ENCODE measurements around the gene SLC25A20. TPM values are rescaled to one million over a fixed set of nuclear protein-coding genes. Genes with fewer than 3 reads are reported as not detected.
A peak's percentile ranks its signal among the peaks of the same experiment; 100 is the strongest.

Gene SLC25A20
- total RNA-seq, 2 experiments from 2014 or later: 27.5 to 28.3 TPM

- H3K9me3 Mint-ChIP-seq: no peaks in the 10 kb centered on the region
- POLR2A ChIA-PET: no interaction called here
- H3K4me3 Mint-ChIP-seq: no peak overlapping the region
- no peak for DNase-seq
- H3K27me3 Mint-ChIP-seq: no peaks in the 10 kb centered on the region
- H3K27ac Mint-ChIP-seq: no peak overlapping the region
- H3K36me3 Mint-ChIP-seq: peaks cover 15% of the 10 kb centered on the region
- ATAC-seq (ENCODE audit: low read depth): no peak
- no peaks in the 10 kb centered on the region for H3K4me1 Mint-ChIP-seq
These were observed 17.0 kb downstream of the SLC25A20 start for GRCh38 chr3:48881652-48882114.

DNA sequence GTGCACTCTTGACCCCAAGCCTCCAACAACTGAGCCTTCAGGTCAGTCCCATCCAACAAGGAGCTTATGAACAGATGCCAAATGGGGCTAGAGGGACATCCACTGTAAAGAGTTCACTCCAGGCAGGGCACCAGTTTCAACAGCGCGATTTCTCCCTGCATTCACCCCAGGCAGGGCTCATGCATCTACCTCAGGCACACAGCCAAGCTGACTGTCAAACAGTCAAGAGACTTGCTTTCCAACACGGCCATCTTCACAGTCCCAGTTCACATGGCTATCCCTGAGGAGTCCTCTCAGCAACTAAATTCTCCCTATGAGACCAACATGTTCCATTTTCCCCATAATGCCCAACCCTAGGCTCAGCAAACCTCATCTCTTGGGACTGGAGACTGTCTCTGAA lies 17.7 kb downstream of the SLC25A20 start:
- POLR2A ChIA-PET: no interaction called here
- H3K27ac Mint-ChIP-seq: peak overlapping the region; percentile 15
- H3K4me1 Mint-ChIP-seq: no peaks in the 10 kb centered on the region
- ATAC-seq (ENCODE audit: low read depth) (no peak), DNase-seq (no peak)
- no peak overlapping the region for H3K4me3 Mint-ChIP-seq
- no peaks in the 10 kb centered on the region for H3K9me3 Mint-ChIP-seq
- no peaks in the 10 kb centered on the region for H3K27me3 Mint-ChIP-seq
- peaks cover 15% of the 10 kb centered on the region for H3K36me3 Mint-ChIP-seq

DNA sequence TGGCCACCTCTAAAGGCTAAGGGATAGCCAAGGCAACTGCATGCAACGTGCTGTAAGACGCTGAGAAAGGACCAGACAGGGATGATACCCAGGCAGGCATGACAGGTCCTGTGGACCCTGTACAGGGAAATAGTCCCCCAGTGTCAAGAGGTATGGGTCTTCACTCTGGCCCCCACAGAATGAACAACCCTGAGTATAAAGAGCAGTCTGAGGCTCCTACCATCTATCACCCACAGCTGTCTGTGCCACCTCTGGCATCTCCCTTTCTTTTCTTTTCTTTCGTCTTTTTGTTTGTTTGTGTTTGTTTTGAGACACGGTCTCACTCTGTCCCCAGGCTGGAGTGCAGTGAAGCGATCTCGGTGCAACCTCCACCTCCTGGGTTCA lies 18.7 kb downstream of the SLC25A20 start:
- POLR2A ChIA-PET: no interaction called here
- peaks cover 12% of the 10 kb centered on the region for H3K36me3 Mint-ChIP-seq
- DNase-seq (no peak), ATAC-seq (ENCODE audit: low read depth) (no peak)
- no peak overlapping the region for H3K4me3 Mint-ChIP-seq
- H3K27ac Mint-ChIP-seq: no peak overlapping the region
- no peaks in the 10 kb centered on the region for H3K4me1 Mint-ChIP-seq
- H3K9me3 Mint-ChIP-seq: no peaks in the 10 kb centered on the region
- no peaks in the 10 kb centered on the region for H3K27me3 Mint-ChIP-seq

GRCh38 chr3:48879307-48879993 lies 19.2 kb downstream of the SLC25A20 start:
- Mint-ChIP-seq H3K27me3 (no peaks in the 10 kb centered on the region), H3K36me3 (peaks cover 14% of the 10 kb centered on the region), H3K4me1 (no peaks in the 10 kb centered on the region), H3K4me3 (no peak overlapping the region), H3K9me3 (no peaks in the 10 kb centered on the region), H3K27ac (peak overlapping the region; percentile 57)
- POLR2A ChIA-PET: no interaction called here
- ATAC-seq (ENCODE audit: low read depth) (no peak), DNase-seq (no peak)

DNA sequence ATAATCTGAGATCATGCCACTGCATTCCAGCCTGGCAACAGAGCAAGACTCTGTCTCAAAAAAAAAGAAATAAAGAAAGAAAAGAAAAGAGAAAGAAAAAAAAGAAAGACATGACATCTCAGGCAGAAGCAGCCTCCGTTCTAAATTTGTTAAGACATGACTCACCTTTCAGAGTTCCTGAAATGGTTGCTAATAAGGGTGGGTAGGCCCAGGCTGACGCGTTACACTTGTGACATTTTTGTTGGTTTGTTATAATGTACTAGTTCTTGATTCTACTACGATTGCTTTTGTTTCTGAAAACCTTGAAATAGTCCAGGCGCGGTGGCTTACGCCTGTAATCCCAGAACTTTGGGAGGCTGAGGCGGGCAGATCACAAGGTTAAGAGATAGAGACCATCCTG lies 21.0 kb downstream of the SLC25A20 start:
- H3K4me1 Mint-ChIP-seq: no peaks in the 10 kb centered on the region
- ATAC-seq (ENCODE audit: low read depth) (no peak), DNase-seq (no peak)
- H3K27ac Mint-ChIP-seq: peak overlapping the region; percentile 30
- POLR2A ChIA-PET: no interaction called here
- H3K27me3 Mint-ChIP-seq: no peaks in the 10 kb centered on the region
- no peak overlapping the region for H3K4me3 Mint-ChIP-seq
- peaks cover 14% of the 10 kb centered on the region for H3K36me3 Mint-ChIP-seq
- no peaks in the 10 kb centered on the region for H3K9me3 Mint-ChIP-seq

- Mint-ChIP-seq H3K27ac (no peak overlapping the region), H3K36me3 (peaks cover 15% of the 10 kb centered on the region), H3K4me3 (no peak overlapping the region), H3K27me3 (no peaks in the 10 kb centered on the region), H3K9me3 (no peaks in the 10 kb centered on the region), H3K4me1 (peaks cover 2% of the 10 kb centered on the region)
- POLR2A ChIA-PET: interaction anchor here (1.0 kb wide), 1 partner anchor 16 kb away, joined by 5 read pairs; the partner anchor contains the start of gene PRKAR2A
- no peak for ATAC-seq (ENCODE audit: low read depth)
- no peak for DNase-seq
These were observed 35.6 kb downstream of the SLC25A20 start for GRCh38 chr3:48863122-48863521.

- POLR2A ChIA-PET: no interaction called here
- Mint-ChIP-seq H3K9me3 (no peaks in the 10 kb centered on the region), H3K36me3 (peaks cover 12% of the 10 kb centered on the region), H3K4me3 (no peak overlapping the region), H3K27ac (no peak overlapping the region), H3K4me1 (no peaks in the 10 kb centered on the region), H3K27me3 (no peaks in the 10 kb centered on the region)
- ATAC-seq (ENCODE audit: low read depth) (no peak), DNase-seq (no peak)
These were observed 39.5 kb downstream of the SLC25A20 start for GRCh38 chr3:48859206-48859605.

GRCh38 chr3:48858709-48859108 lies 40.0 kb downstream of the SLC25A20 start:
- POLR2A ChIA-PET: interaction anchor here (1.1 kb wide), 1 partner anchor 11 kb away, joined by 3 read pairs; the partner anchor contains the start of gene PRKAR2A
- Mint-ChIP-seq H3K4me1 (no peaks in the 10 kb centered on the region), H3K27ac (no peak overlapping the region), H3K9me3 (no peaks in the 10 kb centered on the region), H3K36me3 (peaks cover 16% of the 10 kb centered on the region), H3K27me3 (no peaks in the 10 kb centered on the region), H3K4me3 (no peak overlapping the region)
- DNase-seq (no peak), ATAC-seq (ENCODE audit: low read depth) (no peak)

DNA sequence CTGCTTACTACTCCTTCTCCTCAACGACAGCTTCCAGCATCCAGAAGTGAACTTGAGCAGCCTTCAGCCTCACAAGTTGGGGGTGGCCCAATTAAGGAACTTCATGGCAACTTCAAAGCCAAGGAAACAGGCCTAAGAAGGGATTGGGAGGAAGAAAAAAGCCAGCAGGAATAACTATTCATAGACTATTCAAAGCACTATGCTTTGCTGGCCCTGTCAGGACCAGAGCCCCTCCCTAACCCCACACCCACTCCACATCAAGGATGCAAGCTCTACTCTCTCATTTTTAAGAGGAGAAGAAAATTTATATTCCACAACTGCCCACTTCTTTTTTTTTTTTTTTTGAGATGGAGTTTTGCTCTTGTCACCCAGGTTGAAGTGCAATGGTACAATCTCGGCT lies 41.0 kb downstream of the SLC25A20 start:
- no peak overlapping the region for H3K27ac Mint-ChIP-seq
- no peaks in the 10 kb centered on the region for H3K27me3 Mint-ChIP-seq
- no peak for DNase-seq
- H3K4me1 Mint-ChIP-seq: no peaks in the 10 kb centered on the region
- no peaks in the 10 kb centered on the region for H3K9me3 Mint-ChIP-seq
- no peak overlapping the region for H3K4me3 Mint-ChIP-seq
- H3K36me3 Mint-ChIP-seq: peaks cover 16% of the 10 kb centered on the region
- POLR2A ChIA-PET: interaction anchor here (1.1 kb wide), 1 partner anchor 10 kb away, joined by 3 read pairs; the partner anchor contains the start of gene PRKAR2A
- ATAC-seq (ENCODE audit: low read depth): no peak

- Mint-ChIP-seq H3K27ac (peak overlapping the region; percentile 3), H3K4me3 (no peak overlapping the region), H3K4me1 (no peaks in the 10 kb centered on the region), H3K9me3 (no peaks in the 10 kb centered on the region), H3K27me3 (no peaks in the 10 kb centered on the region), H3K36me3 (peaks cover 13% of the 10 kb centered on the region)
- DNase-seq: no peak
- POLR2A ChIA-PET: interaction anchor here (0.6 to 1.0 kb wide), 3 partner anchors 9 to 132 kb away, joined by 3 to 5 read pairs (median 4); partner anchors contain the start of genes ARIH2 and PRKAR2A
- ATAC-seq (ENCODE audit: low read depth): no peak
These were observed 42.2 kb downstream of the SLC25A20 start for GRCh38 chr3:48856469-48856868.

- peaks cover 13% of the 10 kb centered on the region for H3K36me3 Mint-ChIP-seq
- ATAC-seq (ENCODE audit: low read depth) (no peak), DNase-seq (no peak)
- POLR2A ChIA-PET: interaction anchor here (0.6 to 1.0 kb wide), 3 partner anchors 8 to 133 kb away, joined by 3 to 5 read pairs (median 4); partner anchors contain the start of genes ARIH2 and PRKAR2A
- H3K4me1 Mint-ChIP-seq: no peaks in the 10 kb centered on the region
- H3K9me3 Mint-ChIP-seq: no peaks in the 10 kb centered on the region
- no peak overlapping the region for H3K4me3 Mint-ChIP-seq
- H3K27ac Mint-ChIP-seq: peak overlapping the region; percentile 3
- no peaks in the 10 kb centered on the region for H3K27me3 Mint-ChIP-seq
These were observed 42.8 kb downstream of the SLC25A20 start for GRCh38 chr3:48855681-48856447.

DNA sequence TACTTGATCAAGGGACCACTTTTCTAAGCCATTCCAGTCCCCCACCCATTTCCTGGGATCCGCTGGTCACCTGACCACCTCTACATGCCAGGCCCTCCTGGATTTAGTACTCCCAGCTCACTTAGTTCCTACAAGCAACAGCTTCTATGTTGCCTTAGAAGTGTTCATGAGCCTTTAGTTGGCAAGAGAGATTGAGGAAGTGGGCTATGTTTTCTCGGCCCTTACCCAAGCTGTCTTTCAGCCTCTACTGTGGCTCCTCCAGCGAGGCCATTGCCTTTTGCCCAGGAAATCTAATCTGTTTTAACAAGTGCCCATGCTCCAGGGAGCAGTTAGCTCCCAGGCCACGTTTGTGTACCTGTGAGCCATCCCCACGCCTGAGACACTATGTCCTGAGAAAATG lies 46.5 kb downstream of the SLC25A20 start:
- Mint-ChIP-seq H3K9me3 (no peaks in the 10 kb centered on the region), H3K36me3 (peaks cover 7% of the 10 kb centered on the region), H3K4me1 (peaks cover 6% of the 10 kb centered on the region), H3K27ac (no peak overlapping the region), H3K4me3 (no peak overlapping the region), H3K27me3 (no peaks in the 10 kb centered on the region)
- DNase-seq (peak; percentile 15), ATAC-seq (ENCODE audit: low read depth) (no peak)
- POLR2A ChIA-PET: no interaction called here

DNA sequence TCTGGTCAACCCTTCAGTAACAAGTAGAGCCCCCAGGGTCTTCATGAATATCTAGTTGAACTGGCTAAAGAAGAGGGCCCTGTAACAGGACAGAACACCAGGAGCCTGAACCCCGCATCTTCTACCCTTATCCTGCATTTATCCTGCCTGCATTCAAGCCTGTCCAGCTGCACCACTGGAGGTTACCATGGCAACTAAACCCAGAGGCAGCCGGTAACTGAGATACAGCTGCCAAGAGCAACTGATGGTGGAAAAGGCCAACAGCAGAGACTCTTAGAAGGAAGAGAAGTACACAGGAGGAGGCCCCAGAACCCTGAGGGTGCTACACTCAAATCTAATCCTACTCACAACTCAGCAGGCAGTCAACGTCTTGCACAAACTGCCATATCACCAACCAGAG lies 47.3 kb downstream of the SLC25A20 start:
- ATAC-seq (ENCODE audit: low read depth) (no peak), DNase-seq (peak; percentile 9)
- Mint-ChIP-seq H3K9me3 (no peaks in the 10 kb centered on the region), H3K4me1 (peaks cover 9% of the 10 kb centered on the region), H3K27ac (no peak overlapping the region), H3K27me3 (no peaks in the 10 kb centered on the region), H3K36me3 (peaks cover 7% of the 10 kb centered on the region), H3K4me3 (no peak overlapping the region)
- POLR2A ChIA-PET: no interaction called here

Measured in activated naive CD8-positive, alpha-beta T cell treated with anti-CD3 and anti-CD28 coated beads, Interleukin-2, amount 10 ng/mL, durations not matched to agents 7 days and 5 days (primary cell).